ENCODE results near the gene FBXO44.
A peak's percentile ranks its signal among the peaks of the same experiment; 100 is the strongest.

The FBXO44 gene

GRCh38 chr1:11657654-11658053, 3.0 kb downstream of the FBXO44 start:
- no peak for DNase-seq (ENCODE audit: low read depth in 1 of 2, low spot score in 1 of 2)

DNA sequence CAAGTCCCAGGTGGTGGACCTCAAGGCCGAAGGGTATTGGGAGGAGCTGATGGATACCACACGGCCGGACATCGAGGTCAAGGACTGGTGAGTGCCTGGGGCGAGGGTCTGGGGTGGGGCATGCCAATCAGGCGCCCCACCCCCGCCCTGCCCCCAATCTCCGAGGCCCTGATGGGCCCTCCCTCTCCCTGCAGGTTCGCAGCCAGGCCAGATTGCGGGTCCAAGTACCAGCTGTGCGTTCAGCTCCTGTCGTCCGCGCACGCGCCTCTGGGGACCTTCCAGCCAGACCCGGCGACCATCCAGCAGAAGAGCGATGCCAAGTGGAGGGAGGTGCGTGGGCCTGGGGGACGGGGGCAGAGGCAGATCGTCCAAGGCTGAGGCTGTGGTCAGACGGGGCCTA, 3.9 kb downstream of the FBXO44 start:
- no peak for DNase-seq (ENCODE audit: low read depth in 1 of 2, low spot score in 1 of 2)

DNA sequence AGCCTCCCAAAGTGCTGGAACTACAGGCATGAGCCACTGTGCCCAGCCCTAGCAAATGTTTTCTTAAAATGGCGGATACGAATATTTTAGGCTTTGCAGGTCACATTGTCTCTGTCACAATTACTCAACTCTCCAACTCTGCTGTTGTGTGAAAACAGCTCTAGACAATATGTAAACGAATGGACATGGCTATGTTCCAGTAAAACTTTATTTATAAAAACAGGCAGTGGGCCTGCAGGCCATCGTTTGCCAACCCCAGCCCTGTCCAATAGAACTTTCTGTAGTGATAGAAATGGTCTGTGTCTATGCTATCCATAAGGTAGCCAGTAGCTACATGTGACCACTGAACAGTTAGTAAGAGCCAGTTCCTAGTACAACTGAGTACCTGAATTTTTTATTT, 5.1 kb downstream of the FBXO44 start:
- no peak for DNase-seq (ENCODE audit: low read depth in 1 of 2, low spot score in 1 of 2)

DNA sequence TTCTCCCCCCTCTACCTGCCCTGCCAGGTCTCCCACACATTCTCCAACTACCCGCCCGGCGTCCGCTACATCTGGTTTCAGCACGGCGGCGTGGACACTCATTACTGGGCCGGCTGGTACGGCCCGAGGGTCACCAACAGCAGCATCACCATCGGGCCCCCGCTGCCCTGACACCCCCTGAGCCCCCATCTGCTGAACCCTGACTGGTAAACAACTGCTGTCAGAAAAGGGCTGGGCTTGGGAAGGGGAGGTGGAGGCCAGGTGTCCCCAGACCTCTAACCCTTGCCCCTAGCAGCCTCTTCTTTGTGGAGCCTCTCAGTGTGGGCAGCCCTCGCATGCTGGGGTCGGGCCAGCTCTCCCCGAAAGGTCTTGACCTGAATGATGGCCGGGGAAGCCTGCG, 6.4 kb downstream of the FBXO44 start:
- DNase-seq (ENCODE audit: low read depth in 1 of 2, low spot score in 1 of 2), result no peak

DNA sequence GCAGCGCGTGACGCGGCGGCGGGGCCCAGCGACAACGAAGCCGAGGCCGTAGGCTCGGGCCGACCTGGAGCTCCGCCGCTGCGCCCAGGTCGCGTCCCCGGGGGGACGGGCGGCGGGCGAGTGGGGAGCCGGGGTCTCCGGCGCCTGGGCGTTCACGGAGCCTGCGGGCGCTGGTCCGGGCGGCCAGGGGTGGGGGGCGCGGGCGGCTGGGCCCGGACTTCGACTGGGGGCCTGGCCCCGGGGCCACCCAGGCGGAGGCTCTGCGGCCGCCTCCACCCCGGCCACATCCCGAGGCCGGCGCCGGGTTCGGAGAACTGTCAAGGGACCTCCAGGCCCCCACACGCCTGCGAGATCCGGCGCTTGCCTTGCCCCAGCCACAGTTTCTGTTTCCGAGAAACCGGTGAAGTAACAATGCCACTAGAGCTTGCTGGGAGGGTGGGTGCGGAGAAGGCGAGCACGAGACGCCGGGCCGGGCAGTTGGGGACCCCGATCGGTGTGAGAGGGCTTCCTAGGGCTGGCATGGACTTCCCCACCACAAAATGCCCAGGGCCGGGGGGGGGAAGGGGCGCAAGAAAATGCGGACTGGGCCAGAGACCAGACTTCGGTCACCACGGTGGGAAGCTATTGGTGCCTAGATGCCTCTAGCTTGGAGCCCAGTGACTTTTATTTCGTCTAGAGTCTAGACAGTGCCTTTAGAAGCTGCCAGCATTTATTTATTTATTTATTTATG, 9.8 kb downstream of the FBXO44 start:
- DNase-seq (ENCODE audit: low read depth in 1 of 2, low spot score in 1 of 2), result peak in 1 of 2 donors; percentile 46

GRCh38 chr1:11668516-11668915, 13.8 kb downstream of the FBXO44 start:
- DNase-seq (ENCODE audit: low read depth in 1 of 2, low spot score in 1 of 2), result no peak

GRCh38 chr1:11670747-11671146, 16.1 kb downstream of the FBXO44 start:
- no peak for DNase-seq (ENCODE audit: low read depth in 1 of 2, low spot score in 1 of 2)

DNA sequence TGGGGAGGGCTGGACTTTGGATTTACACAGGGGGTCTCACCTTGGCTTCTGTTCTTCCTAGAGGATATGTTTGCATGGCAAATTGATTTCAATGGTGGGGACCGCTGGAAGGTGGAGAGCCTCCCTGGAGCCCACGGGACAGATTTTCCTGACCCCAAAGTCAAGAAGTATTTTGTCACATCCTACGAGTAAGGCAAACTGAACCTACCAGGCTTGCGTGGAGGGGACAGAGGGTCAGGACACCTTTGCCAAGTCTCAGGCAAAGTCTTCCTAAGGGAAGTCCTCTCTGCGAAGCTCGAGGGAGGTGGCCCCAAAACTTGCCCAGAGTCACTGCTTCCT, 16.5 kb downstream of the FBXO44 start:
- DNase-seq (ENCODE audit: low read depth in 1 of 2, low spot score in 1 of 2), result no peak

GRCh38 chr1:11671544-11672286, 17.0 kb downstream of the FBXO44 start:
- no peak for DNase-seq (ENCODE audit: low read depth in 1 of 2, low spot score in 1 of 2)

DNA sequence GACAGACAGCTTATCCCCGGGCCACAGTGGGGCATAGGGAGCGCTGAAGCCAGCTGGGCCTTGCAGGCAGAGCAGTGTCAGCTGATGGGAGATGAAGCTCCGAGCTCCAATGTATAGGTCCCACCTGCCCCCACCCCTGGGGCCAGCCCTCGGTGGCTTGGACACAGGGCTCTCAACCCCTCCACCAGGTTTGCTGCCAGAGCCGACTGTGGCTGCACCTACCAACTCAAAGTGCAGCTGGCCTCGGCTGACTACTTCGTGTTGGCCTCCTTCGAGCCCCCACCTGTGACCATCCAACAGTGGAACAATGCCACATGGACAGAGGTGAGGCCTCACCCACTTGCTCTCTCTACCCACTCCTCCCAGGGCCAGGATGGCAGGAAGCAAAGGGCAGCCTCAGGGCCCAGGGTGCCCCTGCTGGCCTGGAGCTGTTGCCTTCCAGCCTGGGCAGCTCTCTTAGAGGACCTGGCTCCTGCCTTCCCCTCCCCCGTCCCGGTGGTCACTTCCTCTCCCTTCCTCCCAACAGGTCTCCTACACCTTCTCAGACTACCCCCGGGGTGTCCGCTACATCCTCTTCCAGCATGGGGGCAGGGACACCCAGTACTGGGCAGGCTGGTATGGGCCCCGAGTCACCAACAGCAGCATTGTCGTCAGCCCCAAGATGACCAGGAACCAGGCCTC, 18.6 kb downstream of the FBXO44 start:
- DNase-seq (ENCODE audit: low read depth in 1 of 2, low spot score in 1 of 2), result no peak

DNA sequence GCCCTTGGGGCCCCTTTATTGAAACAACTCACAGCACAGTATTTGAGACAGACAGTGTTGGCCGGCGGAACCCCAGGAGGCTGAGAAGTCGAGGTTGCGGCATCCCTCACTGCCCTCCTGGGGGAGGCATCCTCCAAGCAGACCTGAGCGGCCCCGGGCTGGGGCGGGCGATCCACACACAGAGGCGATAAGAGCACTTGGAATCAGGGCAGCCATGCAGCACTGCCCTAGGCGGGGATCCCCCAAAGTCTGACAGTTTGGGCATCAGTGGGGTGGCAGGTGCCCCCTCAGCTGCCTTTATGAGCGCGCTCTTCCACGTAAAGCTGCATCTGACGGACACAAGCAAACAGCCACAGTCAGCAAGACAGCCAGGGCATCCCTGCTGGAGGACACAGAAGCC, 19.8 kb downstream of the FBXO44 start:
- DNase-seq (ENCODE audit: low read depth in 1 of 2, low spot score in 1 of 2), result no peak

DNA sequence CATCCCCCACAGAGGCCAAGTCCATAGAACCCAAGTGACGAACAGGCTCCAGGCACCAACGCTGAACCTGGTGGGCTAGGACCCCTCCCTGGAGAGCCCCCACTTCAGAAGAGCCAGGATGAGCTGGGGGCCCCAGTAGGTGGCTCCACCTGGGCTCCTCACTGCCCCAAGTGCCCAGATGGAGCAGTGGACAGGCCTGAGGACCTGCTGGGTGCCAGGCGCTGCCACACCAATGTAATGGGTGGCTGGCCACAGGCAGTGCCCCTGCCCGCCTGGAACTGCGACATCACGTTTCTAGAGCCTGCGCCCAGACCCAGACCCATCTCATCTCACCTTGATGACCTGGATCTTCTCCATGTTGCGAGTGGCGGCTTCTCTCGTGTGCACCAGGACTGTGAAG, 20.6 kb downstream of the FBXO44 start:
- DNase-seq (ENCODE audit: low read depth in 1 of 2, low spot score in 1 of 2), result no peak

DNA sequence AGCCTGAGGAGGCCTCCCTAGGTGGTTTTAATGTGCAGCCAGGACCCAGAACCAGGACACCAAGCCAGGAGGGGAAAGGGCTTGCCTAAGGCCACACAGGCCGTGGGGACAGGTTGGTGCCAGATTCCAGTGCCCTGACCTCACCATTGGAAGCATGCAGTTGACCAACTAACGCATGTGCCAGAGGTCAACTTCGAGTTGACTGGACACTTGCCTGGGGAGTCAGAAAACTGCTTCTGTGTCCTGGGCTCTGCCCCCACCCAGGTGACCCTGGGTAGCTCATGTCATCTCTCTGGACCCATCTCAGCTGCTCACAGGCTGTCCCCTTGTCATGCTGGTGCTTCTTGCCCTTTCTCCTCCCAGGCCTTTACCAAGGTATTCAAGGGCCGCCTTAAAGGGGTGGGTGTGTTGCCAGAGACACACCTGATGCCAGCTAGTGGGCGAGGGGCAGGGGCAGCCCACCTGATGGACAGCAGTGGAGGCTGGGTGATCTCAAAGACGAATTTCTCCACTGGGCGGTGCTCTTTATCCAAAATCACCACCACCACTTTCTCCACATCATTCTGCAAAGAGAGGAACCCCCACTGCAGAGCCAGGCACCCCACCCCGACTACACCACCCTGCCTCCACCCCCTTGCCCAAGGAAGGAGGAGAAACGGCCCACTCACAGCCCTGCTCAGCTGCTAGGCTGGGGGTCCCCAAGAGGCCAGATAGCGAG, 21.9 kb downstream of the FBXO44 start:
- DNase-seq (ENCODE audit: low read depth in 1 of 2, low spot score in 1 of 2), result no peak

DNA sequence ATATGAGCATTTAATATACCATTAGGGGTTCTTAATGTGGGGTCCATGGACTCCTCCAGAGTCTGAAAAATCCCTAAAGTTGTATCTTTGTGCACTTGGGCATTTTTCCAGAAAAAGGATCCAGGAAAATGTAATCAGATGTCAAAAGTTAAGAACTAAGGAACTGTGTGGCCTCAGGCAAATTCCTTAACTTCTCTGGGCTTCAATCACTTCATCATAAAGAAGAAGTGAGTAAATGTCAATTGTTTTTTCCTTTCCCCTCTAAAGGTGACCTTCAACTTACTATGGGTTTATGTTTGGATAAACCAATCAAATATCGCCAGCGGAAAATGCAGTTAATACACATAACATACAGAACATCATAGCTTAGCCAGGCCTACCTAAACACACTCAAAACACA, 23.8 kb downstream of the FBXO44 start:
- no peak for DNase-seq (ENCODE audit: low read depth in 1 of 2, low spot score in 1 of 2)

- peak in 1 of 2 donors; percentile 12 for DNase-seq (ENCODE audit: low read depth in 1 of 2, low spot score in 1 of 2)
These were observed 25.8 kb downstream of the FBXO44 start for GRCh38 chr1:11680270-11681070.

DNA sequence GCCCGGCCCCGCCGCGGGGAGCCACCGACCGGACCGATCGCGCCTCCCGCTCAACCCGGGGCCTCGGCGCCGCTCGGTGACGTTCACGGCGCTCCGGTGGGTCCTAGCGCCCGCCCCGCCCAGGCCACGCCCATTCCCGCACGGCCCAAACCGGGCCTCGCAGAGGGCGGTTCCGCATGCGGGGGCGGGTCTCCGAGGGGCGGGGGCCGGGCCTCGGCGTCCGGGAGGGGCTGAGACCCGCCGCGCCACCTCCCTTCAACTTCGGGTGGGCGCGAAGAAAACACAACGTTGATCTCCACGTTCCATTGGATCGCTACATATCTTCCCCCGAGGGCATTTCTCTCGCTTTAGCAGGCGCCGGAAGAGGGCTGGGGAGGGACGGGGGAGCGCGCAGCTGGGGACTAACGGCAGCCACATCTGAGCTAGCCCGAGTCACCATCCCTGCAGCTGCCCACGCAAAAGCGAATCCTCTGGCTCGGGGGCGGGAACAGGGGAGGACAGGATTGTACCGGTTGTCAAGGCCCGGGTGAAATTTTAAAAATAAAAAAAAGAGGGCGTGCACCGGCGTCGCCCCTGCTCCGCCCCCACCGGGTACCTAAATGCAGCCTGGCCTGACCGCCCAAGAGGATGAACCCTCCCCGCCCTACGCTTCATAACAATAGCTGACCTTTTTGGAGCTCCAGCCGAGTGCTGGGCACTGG, 26.5 kb downstream of the FBXO44 start, which contains the start of gene MAD2L2:
Gene MAD2L2 (minus strand): TSS at position 78 of the 701 bp plus-strand sequence. CDS start 547 bp downstream, outside the sequence.
- DNase-seq (ENCODE audit: low read depth in 1 of 2, low spot score in 1 of 2), result peak; percentile 84 to 91

DNA sequence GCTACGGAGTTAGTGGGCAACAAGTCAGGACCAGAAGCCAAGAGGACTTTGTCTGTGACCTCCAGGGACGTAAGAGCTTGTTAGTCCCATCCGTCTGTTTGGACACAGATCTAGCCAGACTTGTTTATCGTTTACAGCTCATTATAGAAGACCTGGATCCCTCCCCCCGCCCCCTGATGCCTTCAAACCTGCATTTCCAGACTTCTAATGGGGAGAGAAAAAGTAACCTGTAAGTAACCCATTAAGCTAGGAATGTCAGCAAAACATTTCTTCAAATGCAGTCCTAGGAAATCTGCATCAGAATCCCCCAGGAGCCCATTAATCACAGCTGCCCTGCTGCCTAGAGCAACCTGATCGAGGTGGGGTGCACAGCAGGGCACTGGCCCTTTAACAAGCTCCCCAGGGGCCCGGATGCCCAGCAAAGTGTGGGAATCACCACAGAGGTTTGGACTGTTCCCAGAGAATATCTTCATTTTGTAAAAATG, 27.7 kb downstream of the FBXO44 start:
- no peak for DNase-seq (ENCODE audit: low read depth in 1 of 2, low spot score in 1 of 2)

- no peak for DNase-seq (ENCODE audit: low read depth in 1 of 2, low spot score in 1 of 2)
These were observed 28.1 kb downstream of the FBXO44 start for GRCh38 chr1:11682799-11683198.

- DNase-seq (ENCODE audit: low read depth in 1 of 2, low spot score in 1 of 2), result no peak
These were observed 29.4 kb downstream of the FBXO44 start for GRCh38 chr1:11684070-11684469.

DNA sequence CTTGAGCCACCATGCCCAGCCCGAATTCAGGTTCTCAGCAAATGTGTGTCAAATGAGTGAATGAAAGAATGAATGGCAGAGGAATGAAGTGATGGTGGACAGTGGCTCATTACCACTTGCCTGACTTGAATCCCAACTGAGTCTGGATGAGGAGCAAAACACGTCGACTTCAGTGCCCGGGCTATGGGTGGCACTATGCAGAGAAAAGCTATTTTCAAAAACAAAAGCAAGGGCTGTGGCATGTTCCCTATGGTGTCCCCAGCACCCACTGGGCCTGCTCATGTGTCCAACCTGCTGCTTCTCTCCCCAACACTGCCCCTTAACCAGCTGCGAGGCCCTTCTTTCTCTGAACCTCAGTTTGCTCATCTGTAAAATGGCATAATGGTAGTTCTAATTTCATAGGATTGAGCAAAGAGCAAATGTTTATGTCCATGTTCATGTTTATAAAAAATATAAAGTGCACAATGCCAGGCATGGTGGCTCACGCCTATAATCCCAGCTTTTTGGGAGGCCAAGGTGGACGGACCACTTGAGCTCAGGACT, 30.6 kb downstream of the FBXO44 start:
- no peak for DNase-seq (ENCODE audit: low read depth in 1 of 2, low spot score in 1 of 2)

Data from stimulated activated CD4-positive, alpha-beta T cell treated with anti-CD3 and anti-CD28 coated beads, Interleukin-15, amount 100 ng/mL, for 1 hour (primary cell).